Endothelial cell of umbilical vein (primary cell): ENCODE data around the gene ARMC5. TPM values are rescaled to one million over a fixed set of nuclear protein-coding genes. Genes with fewer than 3 reads are reported as not detected.

Experiments
- BruUV-seq: library from RNA; stranded (reverse); fragments of 400-500 nt; replicated peaks from 2 replicates; lab custom pipeline; 2021; lab: Mats Ljungman, UMichigan
- CTCF ChIA-PET: fragments of 300-600, 350-600 bp; sonication (Branson Sonifier 250); formaldehyde crosslinking; loops from one replicate; lab custom pipeline; 2021; ENCODE audit warnings: antibody characterized with exemption, inconsistent platforms; lab: Charles Lee
- POLR2A ChIA-PET: fragments of 300-600, 350-600 bp; sonication (Branson Sonifier 250); formaldehyde crosslinking; loops from one replicate; lab custom pipeline; 2021; ENCODE audit warnings: antibody characterized with exemption, inconsistent platforms; lab: Charles Lee
- DNase-seq: peaks from one replicate; pipeline ENCODE4 v3.0.0-alpha.2; 2011; ENCODE audit warnings: low read depth, low spot score
- FAIRE-seq: peaks from 2 replicates; lab custom pipeline; 2011; peaks lifted over from hg19 to GRCh38; lab: Jason Lieb, UNC
- H2AFZ ChIP-seq: 2 replicates; pipeline ENCODE4 v1.6.0; 2012; ENCODE audit warnings: low read depth, low read length, control low read depth, inconsistent platforms
- H3K27ac ChIP-seq: 2 replicates; pipeline ENCODE4 v1.5.1; 2011; ENCODE audit warnings: low read depth, mild to moderate bottlenecking, control low read depth, low read length, moderate library complexity; ENCODE audit not compliant: insufficient read depth
- H3K27me3 ChIP-seq, 2 experiments: 2 replicates each; pipeline versions ENCODE4 v1.6.0 to v1.6.1; 2011; ENCODE audit warnings: low read length in 2 of 2, mixed read lengths in 1 of 2; ENCODE audit not compliant: control insufficient read depth in 2 of 2, insufficient read depth in 2 of 2
- H3K36me3 ChIP-seq, 2 experiments: 2 replicates in 1 of 2; 3 replicates in 1 of 2; pipeline ENCODE4 v1.5.1; 2011; ENCODE audit warnings: low read length in 2 of 2, mild to moderate bottlenecking in 1 of 2, moderate library complexity in 1 of 2; ENCODE audit not compliant: control insufficient read depth in 2 of 2, insufficient read depth in 2 of 2; ENCODE audit errors: extremely low read depth in 1 of 2
- H3K4me1 ChIP-seq: 3 replicates; pipeline ENCODE4 v1.5.1; 2011; ENCODE audit warnings: mild to moderate bottlenecking, low read length; ENCODE audit not compliant: control insufficient read depth, insufficient read depth; ENCODE audit errors: extremely low read depth
- H3K4me2 ChIP-seq: 2 replicates; pipeline ENCODE4 v1.6.1; 2011; ENCODE audit warnings: low read length, control low read depth, mixed read lengths; ENCODE audit not compliant: insufficient read depth
- H3K4me3 ChIP-seq, 3 experiments: fragments of 200-600 bp in 1 of 3; sonication (generic), shearing (Covaris generic) in 1 of 3; replicated peaks in 1 of 3; 2 replicates each; pipeline ENCODE4 v1.5.1; 2011 to 2016; ENCODE audit warnings: control low read depth in 3 of 3, low read length in 3 of 3, mild to moderate bottlenecking in 2 of 3, inconsistent platforms in 1 of 3, low read depth in 1 of 3, moderate library complexity in 1 of 3; ENCODE audit not compliant: insufficient read depth in 1 of 3
- H3K79me2 ChIP-seq: 2 replicates; pipeline ENCODE4 v1.6.0; 2012; ENCODE audit warnings: low read length, inconsistent platforms; ENCODE audit not compliant: control insufficient read depth, insufficient read depth
- H3K9ac ChIP-seq: replicated peaks from 2 replicates; pipeline ENCODE3; 2011; ENCODE audit warnings: low read length, control low read depth; ENCODE audit not compliant: insufficient read depth; ENCODE audit errors: extremely low read depth
- H3K9me1 ChIP-seq: replicated peaks from 3 replicates; pipeline ENCODE4 v1.6.0; 2011; ENCODE audit warnings: mild to moderate bottlenecking, low read length; ENCODE audit not compliant: control insufficient read depth, insufficient read depth; ENCODE audit errors: extremely low read depth
- H3K9me3 ChIP-seq: replicated peaks from 2 replicates; pipeline ENCODE4 v1.5.1; 2012; ENCODE audit warnings: low read length, inconsistent platforms; ENCODE audit not compliant: control insufficient read depth, insufficient read depth
- H4K20me1 ChIP-seq: replicated peaks from 2 replicates; pipeline ENCODE3; 2011; ENCODE audit warnings: mild to moderate bottlenecking, low read length; ENCODE audit not compliant: control insufficient read depth, insufficient read depth; ENCODE audit errors: extremely low read depth
- CTCF ChIP-seq, 2 donors: IDR thresholded peaks; 1 replicate in 1 of 2; 2 replicates in 1 of 2; pipeline ENCODE4 v1.5.1; 2011; ENCODE audit warnings: low read length in 2 of 2, mild to moderate bottlenecking in 2 of 2, moderate library complexity in 2 of 2, control low read depth in 1 of 2, inconsistent platforms in 1 of 2, low read depth in 1 of 2; ENCODE audit not compliant: insufficient read depth in 1 of 2; ENCODE audit errors: extremely low read depth in 1 of 2
- EZH2 ChIP-seq: IDR thresholded peaks from 2 replicates; pipeline ENCODE4 v1.6.1; 2012; ENCODE audit warnings: borderline replicate concordance, low read depth, mild to moderate bottlenecking, moderate library complexity, low read length, inconsistent platforms; ENCODE audit not compliant: severe bottlenecking
- FOS ChIP-seq: IDR thresholded peaks from 2 replicates; pipeline ENCODE4 v1.6.1; 2011; ENCODE audit warnings: mild to moderate bottlenecking, low read length, moderate library complexity, borderline replicate concordance; ENCODE audit not compliant: insufficient read depth
- GATA2 ChIP-seq: IDR thresholded peaks from 2 replicates; pipeline ENCODE4 v1.7.0; 2011; ENCODE audit warnings: low read depth, mild to moderate bottlenecking, moderate library complexity, mixed read lengths, low read length; ENCODE audit not compliant: insufficient read length, insufficient read depth
- JUN ChIP-seq: IDR thresholded peaks from 2 replicates; pipeline ENCODE4 v1.6.1; 2011; ENCODE audit warnings: borderline replicate concordance, low read depth; ENCODE audit not compliant: insufficient read length, insufficient read depth
- MAX ChIP-seq: IDR thresholded peaks from 2 replicates; pipeline ENCODE4 v1.6.1; 2011; ENCODE audit not compliant: insufficient read depth, insufficient read length
- MYC ChIP-seq: IDR thresholded peaks from one replicate; pipeline ENCODE4 v1.6.1; 2011; ENCODE audit warnings: mild to moderate bottlenecking, low read depth, low read length
- POLR2A ChIP-seq: IDR thresholded peaks from 2 replicates; pipeline ENCODE4 v1.6.1; 2012; ENCODE audit warnings: low read depth, mild to moderate bottlenecking, control low read depth, low read length
- POLR2AphosphoS5 ChIP-seq: IDR thresholded peaks from 2 replicates; pipeline ENCODE4 v1.6.1; 2012; ENCODE audit warnings: low read depth, mild to moderate bottlenecking, control low read depth, low read length, moderate library complexity; ENCODE audit not compliant: insufficient read depth
- dilution Hi-C: fragments of 300-500 bp; cut with MboI; formaldehyde crosslinking; loops from one replicate; pipeline ENCODE4 v1.15.0; 2019; ENCODE audit warnings: low sequenced_read_pairs; ENCODE audit not compliant: extremely low pct_ligation_motif_present
- intact Hi-C: fragments of 100-400 bp; cut with micrococcal nuclease; formaldehyde crosslinking; loops from one replicate; pipeline ENCODE4 v1.10.0; 2022
- polyA plus RNA-seq, 4 experiments: library from polyadenylated mRNA; depleted of rRNA in 3 of 4; stranded (reverse) in 3 of 4; unstranded in 1 of 4; fragments of >200 nt; gene quantifications; 2 replicates each; pipeline versions ENCODE4 v1.2.1 to v1.2.3, GENCODE V29; 2011 to 2012; ENCODE audit warnings: missing spikeins in 1 of 4
- total RNA-seq: library from RNA; stranded (reverse); gene quantifications from 2 replicates; pipeline ENCODE4 v1.2.3, GENCODE V29; 2021

ARMC5 gene
- total and polyA plus RNA-seq, 2 donors (not counting 3 experiments of a cell fraction or from before 2014, with no cell fraction given), result 17.3 to 18.8 TPM

DNA sequence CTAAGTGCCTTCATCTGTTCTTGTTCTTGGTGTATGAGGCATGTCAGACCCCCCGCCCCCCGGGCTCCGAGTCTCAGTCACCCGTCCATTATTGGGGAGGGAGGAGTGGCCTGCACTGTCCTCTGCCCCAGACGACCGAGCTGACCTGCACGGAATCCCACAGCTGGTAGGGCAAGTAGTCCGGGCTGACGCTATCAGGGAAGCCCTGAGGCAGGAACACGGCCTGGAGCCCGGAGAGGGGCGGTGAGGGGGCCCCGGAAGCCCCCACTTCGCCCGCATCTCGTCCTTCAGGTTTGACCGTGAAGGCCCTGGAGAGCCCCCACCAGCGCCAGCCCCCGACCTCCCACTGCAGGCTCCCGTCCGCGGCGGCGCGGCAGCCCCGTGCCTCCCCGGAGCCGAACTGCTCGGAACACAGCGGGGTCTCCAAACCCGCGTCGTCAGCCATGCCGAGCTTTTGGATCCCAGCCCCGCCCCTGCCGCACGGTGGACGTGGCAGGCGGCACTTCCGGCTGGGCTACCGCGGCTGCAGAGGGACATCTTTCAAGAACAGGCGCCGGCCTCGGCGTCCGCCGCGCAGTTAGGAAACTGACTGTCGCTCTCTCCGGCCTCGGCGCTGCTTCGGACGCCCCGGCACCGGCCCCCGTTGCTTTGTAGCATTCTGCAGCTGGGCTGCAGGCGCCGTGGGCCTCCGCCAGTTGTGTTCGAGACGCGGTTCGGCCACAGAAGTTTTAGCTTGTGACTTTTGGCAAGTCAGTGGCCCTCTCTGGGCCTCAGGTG, 48.8 kb downstream of the ARMC5 start, which contains the start of gene RUSF1:
Gene RUSF1, minus strand, starts transcription at position 463 of the 777 bp plus-strand sequence. Its CDS starts 18 bp downstream, at position 445.
- H3K9ac ChIP-seq, result peak within 1 kb of the TSS; percentile 94
- H4K20me1 ChIP-seq, result no peaks in the 10 kb centered on the region
- peak within 1 kb of the TSS; percentile 87 for H3K4me2 ChIP-seq
- peaks cover 27% of the 10 kb centered on the region for H3K4me1 ChIP-seq
- no peaks in the 10 kb centered on the region for H3K36me3 ChIP-seq
- DNase-seq, result peak; percentile 89
- TF ChIP-seq MAX (peak; percentile 28), EZH2 (no peak), CTCF (IDR thresholded peaks at IDR 0.05; ENCODE audit: extremely low read depth in 1 of 2, insufficient read depth in 1 of 2, low read depth in 1 of 2, low read length in 2 of 2) (no peak), POLR2AphosphoS5 (peak; percentile 86), MYC (no peak), GATA2 (no peak), FOS (no peak), JUN (no peak), POLR2A (peak; percentile 91)
- TSS peak; percentile 53 for BruUV-seq
- no peaks in the 10 kb centered on the region for H3K27me3 ChIP-seq
- FAIRE-seq, result peak; percentile 87
- no peaks in the 10 kb centered on the region for H3K9me3 ChIP-seq
- ChIA-PET CTCF (interaction anchor here (0.8 to 1.5 kb wide), 5 partner anchors 9 to 50 kb away, joined by 3 to 5 read pairs (median 4); no protein-coding TSS in a partner anchor), POLR2A (interaction anchor here (0.5 kb wide), 1 partner anchor 36 kb away, joined by 4 read pairs; the partner anchor contains the start of gene TGFB1I1)
- dilution Hi-C loops, result no loop called here
- peak within 1 kb of the TSS; percentile 82 for H3K27ac ChIP-seq
- H3K9me1 ChIP-seq, result no peaks in the 10 kb centered on the region
- intact Hi-C loops, result loop anchor here (1.0 to 10.0 kb wide), 2 partner anchors 49 to 357 kb away; partner anchors contain the start of gene ARMC5
- peak within 1 kb of the TSS; percentile 69 to 90 (median 77) for H3K4me3 ChIP-seq
- H3K79me2 ChIP-seq, result peaks cover 13% of the 10 kb centered on the region
- peak within 1 kb of the TSS; percentile 75 for H2AFZ ChIP-seq
